NB4 (cell line): ENCODE data around the gene PAM.

ENCODE experiments used
- DNase-seq: peaks from one replicate; pipeline ENCODE4 v3.0.0; 2010; ENCODE audit warnings: low read depth
- H3K4me3 ChIP-seq: one replicate; pipeline ENCODE4 v1.5.1; 2011; ENCODE audit warnings: mild to moderate bottlenecking, low read depth, low read length, moderate library complexity
- CTCF ChIP-seq: IDR thresholded peaks from one replicate; pipeline ENCODE4 v1.5.1; 2012; ENCODE audit warnings: low read depth, low read length
- MYC ChIP-seq: IDR thresholded peaks from 2 replicates; pipeline ENCODE4 v1.6.1; 2011; ENCODE audit warnings: low read depth, low read length
- POLR2A ChIP-seq: IDR thresholded peaks from 2 replicates; pipeline ENCODE4 v1.6.1; 2011; ENCODE audit warnings: mild to moderate bottlenecking; ENCODE audit not compliant: insufficient read length; ENCODE audit errors: extremely low read depth
- TF ChIP-seq, protein P1 (sequence below): IDR thresholded peaks from 2 replicates; pipeline ENCODE4 v1.6.1; 2011; ENCODE audit warnings: low read depth, low read length

PAM gene

DNA sequence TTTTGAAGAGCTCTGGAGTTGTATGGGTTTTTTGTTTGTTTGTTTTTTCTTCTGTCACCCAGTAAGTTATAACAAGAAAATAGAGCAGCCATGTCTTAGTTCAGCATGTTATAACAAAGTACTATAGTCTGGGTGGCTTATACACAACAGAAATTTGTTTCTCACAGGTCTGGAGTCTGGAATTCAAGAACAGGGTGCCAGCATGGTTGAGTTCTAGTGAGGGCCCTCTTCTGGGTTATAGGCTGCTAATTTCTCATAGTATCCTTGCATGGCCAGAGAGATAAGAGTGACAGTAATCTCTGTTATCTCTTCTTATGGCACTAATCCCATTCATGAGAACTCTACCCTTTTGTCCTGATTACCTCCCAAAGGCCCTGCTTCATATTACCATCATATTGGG is 250.2 kb downstream of the PAM start:
- no peak for TF ChIP-seq MYC
- TF ChIP-seq POLR2A: no peak
- TF ChIP-seq, protein P1, sequence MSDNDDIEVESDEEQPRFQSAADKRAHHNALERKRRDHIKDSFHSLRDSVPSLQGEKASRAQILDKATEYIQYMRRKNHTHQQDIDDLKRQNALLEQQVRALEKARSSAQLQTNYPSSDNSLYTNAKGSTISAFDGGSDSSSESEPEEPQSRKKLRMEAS: no peak
- no peak for TF ChIP-seq CTCF
- DNase-seq: no peak
- H3K4me3 ChIP-seq: no peak overlapping the region

DNA sequence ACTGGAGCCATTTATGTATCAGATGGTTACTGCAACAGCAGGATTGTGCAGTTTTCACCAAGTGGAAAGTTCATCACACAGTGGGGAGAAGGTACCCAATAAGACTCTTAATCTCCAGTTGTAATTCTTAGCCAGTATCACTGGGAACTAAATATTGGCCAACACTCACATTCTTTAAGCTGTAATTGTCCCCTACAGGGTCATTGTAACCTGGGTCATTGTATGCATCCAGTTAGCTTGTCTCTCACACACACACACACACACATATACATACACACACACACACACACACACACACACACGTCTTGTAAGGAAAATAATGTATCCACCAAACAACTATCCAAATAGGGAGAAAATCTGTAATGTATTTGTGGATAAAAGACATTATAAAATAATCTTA is 251.8 kb downstream of the PAM start:
- H3K4me3 ChIP-seq: no peak overlapping the region
- TF ChIP-seq, protein P1: no peak
- TF ChIP-seq CTCF (no peak), MYC (no peak), POLR2A (no peak)

DNA sequence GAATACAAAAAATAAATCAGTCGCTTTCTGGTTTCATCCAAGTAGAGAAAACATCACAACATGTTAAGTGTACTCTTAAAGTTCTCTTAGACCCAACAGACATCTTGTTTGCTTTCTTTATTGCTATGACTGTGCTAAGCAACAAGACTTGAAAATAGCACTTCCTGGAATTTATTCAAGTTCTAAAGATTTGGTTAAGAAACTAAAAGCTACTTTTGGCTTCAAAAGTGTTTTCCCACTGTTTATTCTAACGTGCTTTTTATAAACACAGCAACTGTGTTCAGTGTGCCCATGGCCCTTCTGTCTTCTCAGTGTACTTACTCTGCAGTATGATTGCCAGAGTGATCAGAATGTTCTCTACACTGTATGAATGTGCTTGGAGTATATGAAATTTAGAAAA is 255.1 kb downstream of the PAM start:
- no peak for DNase-seq
- TF ChIP-seq CTCF: no peak
- TF ChIP-seq POLR2A: no peak
- TF ChIP-seq, protein P1: no peak
- no peak for TF ChIP-seq MYC
- no peak overlapping the region for H3K4me3 ChIP-seq

More for the DNA sequence above, 251.8 kb downstream of the PAM start:
- no peak for DNase-seq

- TF ChIP-seq, protein P1: no peak
- TF ChIP-seq MYC (no peak), POLR2A (no peak), CTCF (no peak)
- no peak overlapping the region for H3K4me3 ChIP-seq
- no peak for DNase-seq
Measured at GRCh38 chr5:103013933-103014552, 258.9 kb downstream of the PAM start.

- no peak for DNase-seq
- no peak for TF ChIP-seq MYC
- TF ChIP-seq, protein P1: no peak
- no peak for TF ChIP-seq CTCF
- TF ChIP-seq POLR2A: no peak
- no peak overlapping the region for H3K4me3 ChIP-seq
Measured at GRCh38 chr5:103014983-103015382, 259.9 kb downstream of the PAM start.

GRCh38 chr5:103016167-103016566 is 261.1 kb downstream of the PAM start:
- TF ChIP-seq MYC (no peak), CTCF (no peak), POLR2A (no peak)
- TF ChIP-seq, protein P1: no peak
- no peak for DNase-seq
- H3K4me3 ChIP-seq: no peak overlapping the region
